Neural cell (in vitro differentiated cells): ENCODE measurements around the gene ZBTB7B. TPM values are rescaled to one million over a fixed set of nuclear protein-coding genes. Genes with fewer than 3 reads are reported as not detected.
A peak's percentile ranks its signal among the peaks of the same experiment; 100 is the strongest.

Source experiments
- H2AFZ ChIP-seq: fragments of 200-600, 300-800 bp; sonication (generic), shearing (Covaris generic); 2 replicates; pipeline ENCODE4 v1.6.0; 2014; ENCODE audit warnings: low read depth, mild to moderate bottlenecking, antibody characterized with exemption, low read length, moderate library complexity
- H3F3A ChIP-seq: fragments of 200-600 bp; shearing (Covaris generic); 2 replicates; pipeline ENCODE4 v1.6.1; 2016; ENCODE audit warnings: mild to moderate bottlenecking, moderate library complexity, mixed read lengths, antibody characterized with exemption, low read length; ENCODE audit not compliant: insufficient read depth, poor library complexity, severe bottlenecking
- H3K27ac ChIP-seq: fragments of 200-600, 300-800 bp; sonication (generic), shearing (Covaris generic); 2 replicates; pipeline ENCODE4 v1.5.1; 2014; ENCODE audit warnings: mild to moderate bottlenecking, low read length, moderate library complexity
- H3K27me3 ChIP-seq: fragments of 300-800, 200-600 bp; sonication (generic), shearing (Covaris generic); 2 replicates; pipeline ENCODE4 v1.6.0; 2014; ENCODE audit warnings: mild to moderate bottlenecking, low read depth, low read length, moderate library complexity; ENCODE audit not compliant: insufficient read depth
- H3K36me3 ChIP-seq: fragments of 300-800, 200-600 bp; sonication (generic), shearing (Covaris generic); 2 replicates; pipeline ENCODE4 v1.5.1; 2014; ENCODE audit warnings: mild to moderate bottlenecking, antibody characterized with exemption, low read length, moderate library complexity; ENCODE audit not compliant: insufficient read depth
- H3K4me2 ChIP-seq: fragments of 300-800, 200-600 bp; sonication (generic), shearing (Covaris generic); 2 replicates; pipeline ENCODE4 v1.6.0; 2014; ENCODE audit warnings: mild to moderate bottlenecking, low read length
- H3K4me3 ChIP-seq: fragments of 300-800, 200-600 bp; sonication (generic), shearing (Covaris generic); 2 replicates; pipeline ENCODE4 v1.5.1; 2014; ENCODE audit warnings: mild to moderate bottlenecking, low read length, moderate library complexity
- H3K79me2 ChIP-seq: fragments of 200-600 bp; shearing (Covaris generic); replicated peaks from 2 replicates; pipeline ENCODE4 v1.6.0; 2014; ENCODE audit warnings: mild to moderate bottlenecking, low read length, moderate library complexity; ENCODE audit not compliant: insufficient read depth
- H3K9ac ChIP-seq: fragments of 300-800, 200-600 bp; sonication (generic), shearing (Covaris generic); 2 replicates; pipeline ENCODE4 v1.6.1; 2016; ENCODE audit warnings: mild to moderate bottlenecking, low read length, mixed read lengths
- H3K9me2 ChIP-seq: fragments of 200-600 bp; shearing (Covaris generic); 2 replicates; pipeline ENCODE4 v1.6.1; 2016; ENCODE audit warnings: mild to moderate bottlenecking, low read length, mixed read lengths; ENCODE audit not compliant: insufficient read depth
- H3K9me3 ChIP-seq: fragments of 200-600, 300-800 bp; sonication (generic), shearing (Covaris generic); 2 replicates; pipeline ENCODE4 v1.6.1; 2016; ENCODE audit warnings: mild to moderate bottlenecking, mixed run types, low read length, moderate library complexity, mixed read lengths
- H4K20me1 ChIP-seq: fragments of 200-600 bp; shearing (Covaris generic); 2 replicates; pipeline ENCODE4 v1.6.1; 2016; ENCODE audit warnings: mild to moderate bottlenecking, mixed run types; ENCODE audit not compliant: insufficient read depth
- CTCF ChIP-seq: fragments of 450-650 bp; IDR thresholded peaks from 2 replicates; pipeline ENCODE4 v1.5.1; 2014; ENCODE audit warnings: antibody characterized with exemption, mild to moderate bottlenecking, moderate library complexity; ENCODE audit not compliant: poor library complexity, severe bottlenecking
- EP300 ChIP-seq: fragments of 450-650 bp; conservative IDR thresholded peaks from 2 replicates; pipeline ENCODE4 v1.6.1; 2014; ENCODE audit warnings: antibody characterized with exemption, mild to moderate bottlenecking, moderate library complexity; ENCODE audit not compliant: poor library complexity, severe bottlenecking
- EZH2 ChIP-seq: fragments of 200-600, 300-800 bp; shearing (Covaris generic), sonication (generic); IDR thresholded peaks from 2 replicates; pipeline ENCODE4 v1.6.1; 2014; ENCODE audit warnings: antibody characterized with exemption, low read length, borderline replicate concordance, mild to moderate bottlenecking; ENCODE audit not compliant: insufficient read depth, poor library complexity, severe bottlenecking
- MXI1 ChIP-seq: fragments of 450-650 bp; conservative IDR thresholded peaks from 2 replicates; pipeline ENCODE4 v1.6.1; 2014; ENCODE audit warnings: antibody characterized with exemption, mild to moderate bottlenecking; ENCODE audit not compliant: poor library complexity, severe bottlenecking
- POLR2AphosphoS5 ChIP-seq: IDR thresholded peaks from 2 replicates; pipeline ENCODE4 v1.6.1; 2012
- RAD21 ChIP-seq: fragments of 450-650 bp; conservative IDR thresholded peaks from 2 replicates; pipeline ENCODE4 v1.6.1; 2014; ENCODE audit warnings: antibody characterized with exemption, mild to moderate bottlenecking, moderate library complexity
- REST ChIP-seq: IDR thresholded peaks from 2 replicates; pipeline ENCODE4 v1.6.1; 2012; ENCODE audit warnings: borderline replicate concordance
- SMC3 ChIP-seq: fragments of 450-650 bp; conservative IDR thresholded peaks from 2 replicates; pipeline ENCODE4 v1.6.1; 2014; ENCODE audit warnings: antibody characterized with exemption, mild to moderate bottlenecking, moderate library complexity; ENCODE audit not compliant: poor library complexity
- TAF1 ChIP-seq: IDR thresholded peaks from 2 replicates; pipeline ENCODE4 v1.6.1; 2012; ENCODE audit warnings: low read depth
- polyA plus RNA-seq: library from polyadenylated mRNA; depleted of rRNA; stranded (reverse); fragments of >200 nt; gene quantifications from 2 replicates; pipeline ENCODE4 v1.2.3, GENCODE V29; 2014

ZBTB7B gene
- polyA plus RNA-seq, 1 donor from 2014 or later, result 0.54 TPM

DNA sequence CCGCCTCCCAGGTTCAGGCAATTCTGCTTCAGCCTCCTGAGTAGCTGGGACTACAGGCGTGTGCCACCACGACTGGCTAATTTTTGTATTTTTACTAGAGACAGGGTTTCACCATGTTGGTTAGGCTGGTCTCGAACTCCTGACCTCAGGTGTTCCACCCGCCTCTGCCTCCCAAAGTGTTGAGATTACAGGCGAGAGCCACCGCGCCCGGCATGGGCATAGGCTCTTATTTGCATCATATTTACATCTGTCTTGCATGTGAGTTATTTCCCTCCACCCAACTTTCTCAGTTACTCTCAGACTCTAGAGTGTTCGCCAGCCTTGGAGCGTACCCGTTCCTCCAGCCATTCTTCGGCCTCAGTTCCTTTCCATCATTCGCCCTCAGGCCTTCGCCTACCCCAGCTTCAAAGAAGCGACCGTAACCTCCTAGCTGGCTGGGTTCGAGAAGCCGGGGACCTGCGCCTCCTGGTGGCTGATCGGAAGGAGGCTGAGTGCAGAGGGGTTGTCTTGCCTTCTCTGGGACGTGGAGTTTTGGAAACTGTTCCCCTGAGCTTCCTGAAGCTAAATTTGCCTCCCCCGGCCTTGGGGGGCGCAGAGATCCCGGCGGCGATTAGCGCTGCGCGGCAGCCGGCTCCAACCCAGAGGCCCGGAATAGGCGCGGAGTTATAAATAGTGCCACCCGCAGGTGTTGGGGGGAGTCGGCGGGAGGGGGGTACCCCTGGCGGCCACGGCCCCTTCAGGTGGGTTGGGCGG lies 3.6 kb upstream of the ZBTB7B start:
- Histone ChIP-seq H3K36me3 (no peaks in the 10 kb centered on the region), H3K27ac (no peak overlapping the region), H4K20me1 (no peaks in the 10 kb centered on the region), H3F3A (peaks cover 3% of the 10 kb centered on the region), H3K79me2 (no peaks in the 10 kb centered on the region), H2AFZ (no peak overlapping the region), H3K4me3 (peak overlapping the region; percentile 79), H3K9me3 (no peaks in the 10 kb centered on the region), H3K9me2 (no peaks in the 10 kb centered on the region), H3K27me3 (peaks cover 9% of the 10 kb centered on the region), H3K9ac (no peak overlapping the region), H3K4me2 (no peak overlapping the region)
- TF ChIP-seq SMC3, result peak; percentile 80
- TF ChIP-seq RAD21, result peak; percentile 62
- no peak for TF ChIP-seq EZH2
- no peak for TF ChIP-seq REST
- peak; percentile 87 for TF ChIP-seq CTCF
- no peak for TF ChIP-seq MXI1
- no peak for TF ChIP-seq EP300
- TF ChIP-seq POLR2AphosphoS5, result no peak

GRCh38 chr1:154999571-155000410 lies 2.8 kb upstream of the ZBTB7B start:
- Histone ChIP-seq H3K4me2 (peak overlapping the region; percentile 27), H3K9me3 (no peaks in the 10 kb centered on the region), H3K36me3 (no peaks in the 10 kb centered on the region), H2AFZ (no peak overlapping the region), H3K79me2 (no peaks in the 10 kb centered on the region), H3K4me3 (peak overlapping the region; percentile 79), H3K27ac (no peak overlapping the region), H3K9ac (peak overlapping the region; percentile 17), H4K20me1 (no peaks in the 10 kb centered on the region), H3K9me2 (no peaks in the 10 kb centered on the region), H3K27me3 (peaks cover 9% of the 10 kb centered on the region), H3F3A (peaks cover 3% of the 10 kb centered on the region)
- TF ChIP-seq SMC3 (no peak), TAF1 (no peak), RAD21 (no peak), MXI1 (peak; percentile 61), EZH2 (no peak), REST (no peak)
